Mesendoderm (in vitro differentiated cells): ENCODE results near the gene BATF3.
"Not testable (repeated sequence)": the region's sequence is repeated elsewhere in the genome, so short reads cannot be mapped to it uniquely, and the experiment has no call there.

Source experiments
- DNase-seq: peaks from one replicate; pipeline ENCODE4 v3.0.0; 2013
- H2AK5ac ChIP-seq: 2 replicates; pipeline ENCODE4 v1.6.1; 2013; ENCODE audit warnings: low read length, inconsistent platforms
- H2BK120ac ChIP-seq: 2 replicates; pipeline ENCODE4 v1.6.1; 2013; ENCODE audit warnings: low read depth, mild to moderate bottlenecking, low read length, moderate library complexity, mixed read lengths
- H2BK15ac ChIP-seq: replicated peaks from 2 replicates; pipeline ENCODE4 v1.6.1; 2013; ENCODE audit warnings: low read depth, mild to moderate bottlenecking, moderate library complexity
- H2BK5ac ChIP-seq: 2 replicates; pipeline ENCODE4 v1.6.1; 2013; ENCODE audit warnings: low read length, inconsistent platforms
- H3K18ac ChIP-seq: 2 replicates; pipeline ENCODE4 v1.6.1; 2013; ENCODE audit warnings: mild to moderate bottlenecking, low read length, mixed read lengths
- H3K23ac ChIP-seq: one replicate; pipeline ENCODE4 v1.6.1; 2013; ENCODE audit warnings: low read length
- H3K27ac ChIP-seq: 2 replicates; pipeline ENCODE4 v1.5.1; 2013; ENCODE audit warnings: low read depth, mild to moderate bottlenecking, inconsistent platforms, low read length, moderate library complexity
- H3K27me3 ChIP-seq: 2 replicates; pipeline ENCODE4 v1.6.1; 2013; ENCODE audit warnings: low read length, control low read depth, mild to moderate bottlenecking, inconsistent platforms; ENCODE audit not compliant: insufficient read depth, poor library complexity
- H3K36me3 ChIP-seq: 2 replicates; pipeline ENCODE4 v1.6.1; 2013; ENCODE audit warnings: low read length, inconsistent platforms; ENCODE audit not compliant: control insufficient read depth, insufficient read depth
- H3K4ac ChIP-seq: one replicate; pipeline ENCODE4 v1.6.1; 2013; ENCODE audit warnings: low read depth, mild to moderate bottlenecking, low read length, moderate library complexity
- H3K4me1 ChIP-seq: 2 replicates; pipeline ENCODE4 v1.6.1; 2013; ENCODE audit warnings: low read depth, low read length, inconsistent platforms; ENCODE audit not compliant: control insufficient read depth
- H3K4me2 ChIP-seq: 2 replicates; pipeline ENCODE4 v1.6.1; 2013; ENCODE audit warnings: low read length
- H3K4me3 ChIP-seq: 2 replicates; pipeline ENCODE4 v1.5.1; 2013; ENCODE audit warnings: mild to moderate bottlenecking, low read length
- H3K56ac ChIP-seq: one replicate; pipeline ENCODE4 v1.6.1; 2013; ENCODE audit warnings: low read length
- H3K79me1 ChIP-seq: 2 replicates; pipeline ENCODE4 v1.6.1; 2013; ENCODE audit warnings: low read length, inconsistent platforms
- H3K79me2 ChIP-seq: 2 replicates; pipeline ENCODE4 v1.6.1; 2013; ENCODE audit warnings: mild to moderate bottlenecking, low read length; ENCODE audit not compliant: control insufficient read depth, insufficient read depth
- H3K9ac ChIP-seq: 2 replicates; pipeline ENCODE4 v1.6.1; 2013; ENCODE audit warnings: low read length, inconsistent platforms
- H4K5ac ChIP-seq: one replicate; pipeline ENCODE4 v1.6.1; 2013; ENCODE audit warnings: low read length
- H4K8ac ChIP-seq: one replicate; pipeline ENCODE4 v1.6.1; 2013; ENCODE audit warnings: low read depth, mild to moderate bottlenecking, control low read depth, low read length, moderate library complexity
- WGBS: extraction: QIAGEN DNeasy Blood & Tissue Kit; methylation state at CpG from one replicate; pipeline ENCODE4 v1.1.7; 2013; ENCODE audit warnings: low lambda C conversion rate, missing lambda C conversion rate; ENCODE audit not compliant: insufficient coverage; ENCODE audit errors: extremely low coverage; 5-methylcytosine and 5-hydroxymethylcytosine counted together

The BATF3 gene

GRCh38 chr1:212644866-212645545, 54.6 kb downstream of the BATF3 start:
- no peak overlapping the region for H3K27ac ChIP-seq

GRCh38 chr1:212643877-212644276, 55.8 kb downstream of the BATF3 start:
- H2BK120ac ChIP-seq = no peak overlapping the region
- no peaks in the 10 kb centered on the region for H3K27me3 ChIP-seq
- H2BK15ac ChIP-seq = no peak overlapping the region
- H3K4me1 ChIP-seq = no peaks in the 10 kb centered on the region
- no peak overlapping the region for H3K9ac ChIP-seq
- no peak for DNase-seq
- H3K79me1 ChIP-seq = no peaks in the 10 kb centered on the region
- H3K23ac ChIP-seq = no peak overlapping the region
- no peak overlapping the region for H3K4ac ChIP-seq
- H3K4me2 ChIP-seq = no peak overlapping the region
- H2BK5ac ChIP-seq = no peak overlapping the region
- no peak overlapping the region for H3K27ac ChIP-seq
- no peak overlapping the region for H4K5ac ChIP-seq
- H4K8ac ChIP-seq = no peak overlapping the region
- H3K56ac ChIP-seq = no peak overlapping the region
- no CpG with 5 or more reads among the region's 2 CpGs for WGBS
- no peaks in the 10 kb centered on the region for H3K79me2 ChIP-seq
- no peaks in the 10 kb centered on the region for H3K36me3 ChIP-seq
- no peak overlapping the region for H3K18ac ChIP-seq
- H2AK5ac ChIP-seq = no peak overlapping the region
- no peak overlapping the region for H3K4me3 ChIP-seq

More at GRCh38 chr1:212644866-212645545, 54.6 kb downstream of the BATF3 start:
- Histone ChIP-seq H2BK5ac (no peak overlapping the region), H3K4me3 (no peak overlapping the region), H3K36me3 (no peaks in the 10 kb centered on the region), H2BK15ac (no peak overlapping the region), H3K4ac (no peak overlapping the region), H3K23ac (no peak overlapping the region), H3K18ac (no peak overlapping the region), H4K8ac (no peak overlapping the region), H3K79me1 (no peaks in the 10 kb centered on the region), H3K79me2 (no peaks in the 10 kb centered on the region), H3K27me3 (no peaks in the 10 kb centered on the region), H2AK5ac (no peak overlapping the region), H3K4me1 (no peaks in the 10 kb centered on the region), H2BK120ac (no peak overlapping the region), H3K56ac (no peak overlapping the region), H4K5ac (no peak overlapping the region), H3K4me2 (no peak overlapping the region), H3K9ac (no peak overlapping the region)
- no peak for DNase-seq
- WGBS = no CpG with 5 or more reads among the region's 6 CpGs

GRCh38 chr1:212641956-212642355, 57.7 kb downstream of the BATF3 start:
- Histone ChIP-seq H2BK15ac (no peak overlapping the region), H2BK5ac (no peak overlapping the region), H3K4me2 (no peak overlapping the region), H3K23ac (no peak overlapping the region), H3K9ac (no peak overlapping the region), H4K5ac (no peak overlapping the region), H3K4me3 (no peak overlapping the region), H3K36me3 (no peaks in the 10 kb centered on the region), H4K8ac (no peak overlapping the region), H3K4ac (no peak overlapping the region), H3K56ac (no peak overlapping the region), H2BK120ac (no peak overlapping the region), H3K79me2 (no peaks in the 10 kb centered on the region), H2AK5ac (no peak overlapping the region), H3K79me1 (no peaks in the 10 kb centered on the region), H3K18ac (no peak overlapping the region), H3K27me3 (no peaks in the 10 kb centered on the region), H3K27ac (no peak overlapping the region), H3K4me1 (no peaks in the 10 kb centered on the region)
- no peak for DNase-seq
- no CpG with 5 or more reads among the region's 1 CpG for WGBS

DNA sequence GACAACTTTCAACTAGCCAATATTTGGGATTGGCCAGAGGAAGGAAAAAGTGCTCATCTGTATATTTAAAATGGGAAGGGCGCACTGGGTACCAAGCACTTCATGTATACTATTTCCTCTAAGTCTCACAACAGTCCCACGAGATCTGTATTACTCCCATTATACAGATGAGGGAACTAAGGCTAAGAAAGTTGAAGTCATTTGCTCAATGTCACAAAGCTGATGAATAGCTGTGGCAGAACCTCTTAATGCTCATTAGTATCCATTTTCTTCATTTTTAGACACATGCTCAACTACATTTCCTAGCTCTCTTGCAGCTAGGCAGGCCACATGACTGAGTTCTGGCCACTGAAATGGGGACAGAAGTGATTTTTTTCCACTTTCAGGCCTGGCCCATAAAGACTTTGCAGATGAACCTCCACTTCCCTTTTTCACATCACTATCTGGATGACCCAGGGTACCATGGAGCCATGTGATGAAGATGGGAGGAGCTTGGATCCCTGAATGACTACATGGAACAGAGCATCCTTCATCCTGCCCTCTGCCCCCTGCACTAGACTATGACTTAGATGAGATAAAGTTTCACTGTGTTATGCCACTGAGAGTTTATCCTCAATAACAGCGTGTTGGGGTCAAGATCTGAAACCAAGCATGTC, 59.3 kb downstream of the BATF3 start:
- Histone ChIP-seq H3K4me2 (no peak overlapping the region), H3K4ac (no peak overlapping the region), H3K79me1 (no peaks in the 10 kb centered on the region), H3K9ac (no peak overlapping the region), H3K18ac (no peak overlapping the region), H3K36me3 (no peaks in the 10 kb centered on the region), H3K23ac (no peak overlapping the region), H3K27me3 (no peaks in the 10 kb centered on the region), H2BK5ac (no peak overlapping the region), H2BK15ac (no peak overlapping the region), H3K56ac (no peak overlapping the region), H3K4me3 (no peak overlapping the region), H4K8ac (no peak overlapping the region), H3K4me1 (peaks cover 4% of the 10 kb centered on the region), H2AK5ac (no peak overlapping the region), H2BK120ac (no peak overlapping the region), H4K5ac (no peak overlapping the region), H3K27ac (no peak overlapping the region), H3K79me2 (no peaks in the 10 kb centered on the region)
- WGBS = no CpG with 5 or more reads among the region's 3 CpGs
- DNase-seq = no peak

DNA sequence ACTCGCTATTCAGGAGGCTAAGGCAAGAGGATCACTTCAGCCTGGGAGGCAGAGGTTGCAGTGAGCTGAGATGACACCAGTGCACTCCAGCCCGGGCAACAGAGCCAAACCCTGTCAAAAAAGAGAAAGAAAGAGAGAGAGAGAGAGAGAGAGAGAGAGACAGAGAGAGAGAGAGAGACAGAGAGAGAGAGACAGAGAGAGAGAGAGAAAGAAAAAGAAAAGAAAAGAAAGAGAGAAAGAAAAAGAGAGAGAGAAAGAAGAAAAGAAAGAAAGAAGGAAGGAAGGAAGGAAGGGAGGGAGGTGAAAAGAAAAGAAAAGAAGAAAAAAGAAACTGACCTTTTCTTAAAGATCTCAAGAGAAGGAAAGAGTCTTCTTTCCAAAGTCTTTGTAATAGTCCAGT, 60.1 kb downstream of the BATF3 start:
- no CpG with 5 or more reads among the region's 2 CpGs for WGBS
- not testable (repeated sequence) for H3K79me1 ChIP-seq, DNase-seq, H3K9ac ChIP-seq, H3K18ac ChIP-seq, H3K36me3 ChIP-seq, H2BK120ac ChIP-seq, H3K4me2 ChIP-seq, H2BK15ac ChIP-seq, H3K27ac ChIP-seq, H2BK5ac ChIP-seq, H3K4ac ChIP-seq, H3K79me2 ChIP-seq, H3K4me3 ChIP-seq, H4K8ac ChIP-seq, H3K56ac ChIP-seq, H3K27me3 ChIP-seq, H3K4me1 ChIP-seq, H4K5ac ChIP-seq, H3K23ac ChIP-seq, H2AK5ac ChIP-seq
